K562 (cell line): ENCODE results near the gene TOX2. TPM values are rescaled to one million over a fixed set of nuclear protein-coding genes. Genes with fewer than 3 reads are reported as not detected.
A peak's percentile ranks its signal among the peaks of the same experiment; 100 is the strongest.

ENCODE experiments used
- ATAC-seq: fragments of 200-7000 bp; cut with Tn5 transposase; 3 replicates; pipeline ENCODE4 v1.9.1; 2020; ENCODE audit warnings: moderate library complexity
- BruUV-seq: library from RNA; stranded (reverse); fragments of 400-500 nt; replicated peaks from 2 replicates; lab custom pipeline; 2021; lab: Mats Ljungman, UMichigan
- CTCF ChIA-PET: fragments of 300-600 bp; formaldehyde crosslinking; extraction: SDS; loops from one replicate; lab custom pipeline; 2021; ENCODE audit warnings: low intra/inter-chr PET ratio; lab: Yijun Ruan, JAX
- POLR2A ChIA-PET: fragments of 300-600, 350-650 bp; sonication (Branson Sonifier 250); formaldehyde crosslinking; extraction: SDS; loops from one replicate; lab custom pipeline; 2021; ENCODE audit warnings: antibody characterized with exemption, inconsistent platforms; lab: Yijun Ruan, JAX
- DNase-seq, 4 experiments: peaks; one replicate each; pipeline versions ENCODE4 v3.0.0 to v3.0.0-alpha.2; 2011 to 2018; ENCODE audit warnings: low spot score in 3 of 4, mixed read lengths in 3 of 4; ENCODE audit errors: extremely low read depth in 1 of 4
- FAIRE-seq: peaks from 2 replicates; lab custom pipeline; 2011; peaks lifted over from hg19 to GRCh38; lab: Jason Lieb, UNC
- H2AFZ ChIP-seq: 2 replicates; pipeline ENCODE4 v1.6.0; 2011; ENCODE audit warnings: low read depth, low read length, control low read depth, inconsistent platforms
- H3K27ac ChIP-seq: fragments of 200-600 bp; 3 replicates; pipeline ENCODE4 v1.8.0; 2011; ENCODE audit warnings: low read depth, mild to moderate bottlenecking, control low read depth, inconsistent platforms, low read length, moderate library complexity, mixed read lengths; ENCODE audit errors: extremely low read depth
- H3K27me3 ChIP-seq, 2 experiments: fragments of 300-600 bp in 1 of 2; 2 replicates in 1 of 2; 3 replicates in 1 of 2; pipeline versions ENCODE4 v1.6.0 to v1.8.0; 2011; ENCODE audit warnings: inconsistent platforms in 2 of 2, low read length in 2 of 2, mild to moderate bottlenecking in 1 of 2, mixed read lengths in 1 of 2, moderate library complexity in 1 of 2; ENCODE audit not compliant: control insufficient read depth in 2 of 2, insufficient read depth in 2 of 2
- H3K36me3 ChIP-seq: fragments of 300-600 bp; 3 replicates; pipeline ENCODE4 v1.8.0; 2011; ENCODE audit warnings: mild to moderate bottlenecking, low read length, inconsistent platforms; ENCODE audit not compliant: control insufficient read depth, insufficient read depth
- H3K4me1 ChIP-seq, 2 experiments: fragments of 200-600 bp in 1 of 2; replicated peaks in 1 of 2; 2 replicates in 1 of 2; 3 replicates in 1 of 2; pipeline versions ENCODE4 v1.5.1 to v1.8.0; 2011; ENCODE audit warnings: inconsistent platforms in 2 of 2, low read length in 2 of 2, mild to moderate bottlenecking in 1 of 2, mixed read lengths in 1 of 2, moderate library complexity in 1 of 2; ENCODE audit not compliant: control insufficient read depth in 2 of 2, insufficient read depth in 2 of 2
- H3K4me2 ChIP-seq: 2 replicates; pipeline ENCODE4 v1.6.1; 2011; ENCODE audit warnings: low read length, control low read depth, inconsistent platforms, mixed read lengths; ENCODE audit not compliant: insufficient read depth
- H3K4me3 ChIP-seq: fragments of 200-600 bp; sonication (generic), shearing (Covaris generic); 2 replicates; pipeline ENCODE4 v1.5.1; 2016; ENCODE audit warnings: control low read depth, inconsistent platforms
- H3K79me2 ChIP-seq: fragments of 200-600 bp; 3 replicates; pipeline ENCODE4 v1.8.0; 2011; ENCODE audit warnings: low read length, inconsistent platforms; ENCODE audit not compliant: control insufficient read depth, insufficient read depth
- H3K9ac ChIP-seq, 2 experiments: 2 replicates each; pipeline versions ENCODE4 v1.6.0 to v1.6.1; 2011; ENCODE audit warnings: low read depth in 2 of 2, low read length in 2 of 2, control low read depth in 1 of 2, inconsistent platforms in 1 of 2, mild to moderate bottlenecking in 1 of 2, mixed read lengths in 1 of 2; ENCODE audit not compliant: insufficient read depth in 1 of 2
- H3K9me1 ChIP-seq: one replicate; pipeline ENCODE4 v1.6.0; 2011; ENCODE audit warnings: inconsistent platforms, mild to moderate bottlenecking, low read length, moderate library complexity; ENCODE audit not compliant: control insufficient read depth, insufficient read depth
- H3K9me3 ChIP-seq: replicated peaks from 2 replicates; pipeline ENCODE4 v1.5.1; 2011; ENCODE audit warnings: low read depth, low read length, inconsistent platforms; ENCODE audit not compliant: control insufficient read depth, insufficient read depth
- H4K20me1 ChIP-seq: replicated peaks from 2 replicates; pipeline ENCODE4 v1.6.1; 2011; ENCODE audit warnings: low read length, inconsistent platforms, mixed read lengths; ENCODE audit not compliant: control insufficient read depth, insufficient read depth
- NELFE ChIP-seq: IDR thresholded peaks from 2 replicates; pipeline ENCODE4 v1.6.1; 2011; ENCODE audit warnings: mild to moderate bottlenecking; ENCODE audit not compliant: insufficient read depth, insufficient read length
- SMC3 ChIP-seq: conservative IDR thresholded peaks from 2 replicates; pipeline ENCODE4 v1.6.1; 2011; ENCODE audit warnings: low read depth, low read length, improper control_type of control experiment; ENCODE audit not compliant: insufficient read depth
- TGIF2 ChIP-seq: sonication (generic); formaldehyde crosslinking; IDR thresholded peaks from 2 replicates; pipeline ENCODE4 v1.8.1; 2022; ENCODE audit warnings: mild to moderate bottlenecking, missing genetic modification reagents, moderate library complexity
- VEZF1 ChIP-seq: fragments of 200-800 bp; sonication (Bioruptor generic); IDR thresholded peaks from 2 replicates; pipeline ENCODE4 v1.6.1; 2017; ENCODE audit warnings: missing genetic modification characterization, missing compliant biosample characterization
- ZNF316 ChIP-seq: fragments of 450-650 bp; IDR thresholded peaks from 2 replicates; pipeline ENCODE4 v1.6.1; 2016
- ZNF695 ChIP-seq: fragments of 450-650 bp; formaldehyde crosslinking; IDR thresholded peaks from 2 replicates; pipeline ENCODE4 v1.4.0; 2020; ENCODE audit warnings: mild to moderate bottlenecking, moderate library complexity
- WGBS: fragments of 100-300 bp; shearing (Covaris generic); methylation state at CpG from one replicate; pipeline ENCODE4 v1.1.6; 2016; ENCODE audit warnings: low coverage, mixed read lengths; ENCODE audit not compliant: insufficient coverage; ENCODE audit errors: missing lambda C conversion rate; 5-methylcytosine and 5-hydroxymethylcytosine counted together
- in situ Hi-C: fragments of 300-500 bp; cut with MboI; formaldehyde crosslinking; loops from 4 replicates; pipeline ENCODE4 v1.15.0; 2018; ENCODE audit warnings: inconsistent platforms, mixed read lengths
- intact Hi-C: fragments of 100-400 bp; cut with micrococcal nuclease; formaldehyde crosslinking; loops from 2 replicates; pipeline ENCODE4 v1.14.2; 2022
- polyA plus RNA-seq, 8 experiments: library from polyadenylated mRNA; depleted of rRNA in 4 of 8; stranded (reverse) in 5 of 8; unstranded in 3 of 8; fragments of >200 nt; fragmentation: Nextera tagmentation in 2 of 8; fragmentation: Illumina TruSeq in 1 of 8; extraction: Ambion mirVana in 2 of 8; extraction: Trizol in 1 of 8; gene quantifications; 2 replicates each; pipeline versions ENCODE4 v1.2.1 to v1.2.3, GENCODE V29; 2011 to 2014; ENCODE audit warnings: inconsistent platforms in 1 of 8, missing spikeins in 1 of 8
- total RNA-seq, 7 experiments: library from RNA; depleted of rRNA in 6 of 7; stranded (reverse); fragments of >200 nt in 6 of 7; fragmentation: Illumina TruSeq in 2 of 7; extraction: Trizol in 2 of 7; gene quantifications; 2 replicates each; pipeline versions ENCODE4 v1.2.1 to v1.2.3, GENCODE V29; 2011 to 2021; ENCODE audit warnings: low replicate concordance in 1 of 7
- TF ChIP-seq, protein P1 (sequence below): fragments of 450-650 bp; conservative IDR thresholded peaks from 2 replicates; pipeline ENCODE4 v1.6.1; 2016; ENCODE audit warnings: missing genetic modification characterization, low read depth, mild to moderate bottlenecking, missing compliant biosample characterization, moderate library complexity
- TF ChIP-seq, protein P2 (sequence below): fragments of 200-800 bp; sonication (Bioruptor generic); IDR thresholded peaks from 2 replicates; pipeline ENCODE4 v1.6.1; 2016; ENCODE audit warnings: missing genetic modification characterization, missing compliant biosample characterization
- TF ChIP-seq, protein P3 (sequence below): fragments of 450-650 bp; formaldehyde crosslinking; IDR thresholded peaks from 2 replicates; pipeline ENCODE4 v1.4.0; 2020; ENCODE audit warnings: mild to moderate bottlenecking

The TOX2 gene
- total and polyA plus RNA-seq, 9 of the 15 experiments (the other 6 are each of a cell fraction or from before 2014, with no cell fraction given), result not detected

DNA sequence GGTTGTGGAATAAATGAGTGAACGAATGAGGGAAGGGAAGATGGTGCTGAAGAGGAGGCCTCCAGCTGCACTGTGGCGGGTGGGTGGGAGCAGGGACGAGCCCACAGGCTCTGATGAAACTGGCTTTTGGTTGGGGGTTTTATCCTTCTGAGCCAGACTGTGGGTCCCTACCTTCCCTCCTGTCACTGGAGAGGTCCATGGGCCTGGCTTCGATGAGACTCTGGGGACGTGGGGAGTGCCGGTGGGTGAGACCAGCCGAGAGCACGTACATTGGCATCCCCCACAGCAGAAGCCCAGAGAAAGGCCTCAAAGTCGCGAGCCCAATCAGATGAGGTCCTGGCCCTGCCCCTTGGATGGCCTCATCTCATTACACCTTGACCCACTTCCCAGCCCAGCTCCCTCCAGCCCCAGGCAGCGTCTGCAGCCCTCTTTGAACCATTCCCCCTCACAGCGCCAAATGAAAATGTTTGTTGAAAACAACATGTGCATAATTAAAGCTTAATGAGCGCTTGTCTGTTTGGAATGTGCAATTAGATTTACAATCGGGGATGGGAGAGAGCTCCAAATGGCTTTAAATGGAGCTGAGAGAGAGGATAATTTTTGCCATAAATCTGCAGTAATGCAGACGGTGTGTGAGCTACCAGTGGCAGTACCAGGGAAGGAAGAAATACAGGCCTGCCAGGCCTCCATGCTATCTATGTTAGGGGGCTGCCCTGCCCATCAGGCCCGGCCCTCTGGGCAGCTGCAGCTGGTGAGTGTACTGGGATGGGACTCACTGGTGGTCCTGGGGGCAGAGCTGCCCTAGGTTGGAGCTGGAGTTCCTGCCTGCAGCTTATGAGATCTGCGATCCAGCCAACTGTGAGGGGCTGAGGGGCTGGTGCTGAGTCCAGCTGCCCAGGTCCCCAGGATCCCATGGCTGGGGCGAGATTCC is 47.2 kb downstream of the TOX2 start (continued):
- TF ChIP-seq, protein P1, sequence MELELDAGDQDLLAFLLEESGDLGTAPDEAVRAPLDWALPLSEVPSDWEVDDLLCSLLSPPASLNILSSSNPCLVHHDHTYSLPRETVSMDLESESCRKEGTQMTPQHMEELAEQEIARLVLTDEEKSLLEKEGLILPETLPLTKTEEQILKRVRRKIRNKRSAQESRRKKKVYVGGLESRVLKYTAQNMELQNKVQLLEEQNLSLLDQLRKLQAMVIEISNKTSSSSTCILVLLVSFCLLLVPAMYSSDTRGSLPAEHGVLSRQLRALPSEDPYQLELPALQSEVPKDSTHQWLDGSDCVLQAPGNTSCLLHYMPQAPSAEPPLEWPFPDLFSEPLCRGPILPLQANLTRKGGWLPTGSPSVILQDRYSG (tag), result no peak
- TF ChIP-seq SMC3, result no peak

DNA sequence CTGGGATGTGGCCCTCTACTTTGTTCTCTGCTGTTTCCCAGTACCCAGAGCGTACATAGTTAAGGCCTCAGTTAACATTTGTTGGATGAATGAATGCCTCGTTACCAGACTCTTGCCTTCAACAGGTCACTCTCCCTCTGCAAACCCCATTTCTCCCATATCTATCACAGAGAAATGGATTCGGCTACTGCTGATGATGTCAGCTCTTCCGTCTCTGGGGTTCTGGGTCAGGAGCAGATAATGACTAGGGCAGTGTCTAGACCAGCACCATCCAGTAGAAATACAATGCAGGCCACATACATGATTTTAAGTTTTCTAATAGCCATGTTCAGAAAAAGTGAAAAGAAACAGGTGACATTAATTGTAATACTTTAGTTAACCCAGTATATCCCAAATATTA is 47.9 kb downstream of the TOX2 start:
- in situ Hi-C loops (no loop called here), intact Hi-C loops (no loop called here)
- POLR2A ChIA-PET, result interaction anchor here (0.6 to 1.3 kb wide), 3 partner anchors 10 to 89 kb away, joined by 3 to 4 read pairs (median 3); no protein-coding TSS in a partner anchor
- Histone ChIP-seq H3K9me1 (no peaks in the 10 kb centered on the region), H3K27ac (no peak overlapping the region), H3K79me2 (no peaks in the 10 kb centered on the region), H4K20me1 (no peaks in the 10 kb centered on the region), H3K9ac (peak overlapping the region in 1 of 2 experiments; percentile 20; a peak in 1 of 4 replicates), H3K4me1 (peaks cover 0 to 7% of the 10 kb centered on the region in 2 experiments; a peak in 3 of 5 replicates), H3K9me3 (no peaks in the 10 kb centered on the region), H2AFZ (peak overlapping the region; percentile 47; the same call in 1 of the 2 replicates), H3K27me3 (peaks cover 3 to 47% of the 10 kb centered on the region in 2 experiments; a peak in 2 of 5 replicates), H3K4me3 (no peak overlapping the region), H3K36me3 (no peaks in the 10 kb centered on the region), H3K4me2 (no peak overlapping the region)
- 10% methylated on average over 4 of the region's 4 CpGs for whole genome bisulfite sequencing
- FAIRE-seq (no peak), ATAC-seq (peak; percentile 48; the same call in 1 of the 3 replicates), DNase-seq (no peak)
- BruUV-seq, result no TSS peak
- CTCF ChIA-PET, result no interaction called here
- TF ChIP-seq VEZF1 (CRISPR knock-in tag) (no peak), TGIF2 (CRISPR knock-in tag) (no peak), ZNF316 (no peak), ZNF695 (CRISPR knock-in tag) (no peak), NELFE (no peak)
- TF ChIP-seq, protein P2, sequence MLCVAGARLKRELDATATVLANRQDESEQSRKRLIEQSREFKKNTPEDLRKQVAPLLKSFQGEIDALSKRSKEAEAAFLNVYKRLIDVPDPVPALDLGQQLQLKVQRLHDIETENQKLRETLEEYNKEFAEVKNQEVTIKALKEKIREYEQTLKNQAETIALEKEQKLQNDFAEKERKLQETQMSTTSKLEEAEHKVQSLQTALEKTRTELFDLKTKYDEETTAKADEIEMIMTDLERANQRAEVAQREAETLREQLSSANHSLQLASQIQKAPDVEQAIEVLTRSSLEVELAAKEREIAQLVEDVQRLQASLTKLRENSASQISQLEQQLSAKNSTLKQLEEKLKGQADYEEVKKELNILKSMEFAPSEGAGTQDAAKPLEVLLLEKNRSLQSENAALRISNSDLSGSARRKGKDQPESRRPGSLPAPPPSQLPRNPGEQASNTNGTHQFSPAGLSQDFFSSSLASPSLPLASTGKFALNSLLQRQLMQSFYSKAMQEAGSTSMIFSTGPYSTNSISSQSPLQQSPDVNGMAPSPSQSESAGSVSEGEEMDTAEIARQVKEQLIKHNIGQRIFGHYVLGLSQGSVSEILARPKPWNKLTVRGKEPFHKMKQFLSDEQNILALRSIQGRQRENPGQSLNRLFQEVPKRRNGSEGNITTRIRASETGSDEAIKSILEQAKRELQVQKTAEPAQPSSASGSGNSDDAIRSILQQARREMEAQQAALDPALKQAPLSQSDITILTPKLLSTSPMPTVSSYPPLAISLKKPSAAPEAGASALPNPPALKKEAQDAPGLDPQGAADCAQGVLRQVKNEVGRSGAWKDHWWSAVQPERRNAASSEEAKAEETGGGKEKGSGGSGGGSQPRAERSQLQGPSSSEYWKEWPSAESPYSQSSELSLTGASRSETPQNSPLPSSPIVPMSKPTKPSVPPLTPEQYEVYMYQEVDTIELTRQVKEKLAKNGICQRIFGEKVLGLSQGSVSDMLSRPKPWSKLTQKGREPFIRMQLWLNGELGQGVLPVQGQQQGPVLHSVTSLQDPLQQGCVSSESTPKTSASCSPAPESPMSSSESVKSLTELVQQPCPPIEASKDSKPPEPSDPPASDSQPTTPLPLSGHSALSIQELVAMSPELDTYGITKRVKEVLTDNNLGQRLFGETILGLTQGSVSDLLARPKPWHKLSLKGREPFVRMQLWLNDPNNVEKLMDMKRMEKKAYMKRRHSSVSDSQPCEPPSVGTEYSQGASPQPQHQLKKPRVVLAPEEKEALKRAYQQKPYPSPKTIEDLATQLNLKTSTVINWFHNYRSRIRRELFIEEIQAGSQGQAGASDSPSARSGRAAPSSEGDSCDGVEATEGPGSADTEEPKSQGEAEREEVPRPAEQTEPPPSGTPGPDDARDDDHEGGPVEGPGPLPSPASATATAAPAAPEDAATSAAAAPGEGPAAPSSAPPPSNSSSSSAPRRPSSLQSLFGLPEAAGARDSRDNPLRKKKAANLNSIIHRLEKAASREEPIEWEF (CRISPR knock-in tag), result 0 out of 2 replicates have a peak, but pooled peaks have one; percentile 34
- TF ChIP-seq, protein P3, sequence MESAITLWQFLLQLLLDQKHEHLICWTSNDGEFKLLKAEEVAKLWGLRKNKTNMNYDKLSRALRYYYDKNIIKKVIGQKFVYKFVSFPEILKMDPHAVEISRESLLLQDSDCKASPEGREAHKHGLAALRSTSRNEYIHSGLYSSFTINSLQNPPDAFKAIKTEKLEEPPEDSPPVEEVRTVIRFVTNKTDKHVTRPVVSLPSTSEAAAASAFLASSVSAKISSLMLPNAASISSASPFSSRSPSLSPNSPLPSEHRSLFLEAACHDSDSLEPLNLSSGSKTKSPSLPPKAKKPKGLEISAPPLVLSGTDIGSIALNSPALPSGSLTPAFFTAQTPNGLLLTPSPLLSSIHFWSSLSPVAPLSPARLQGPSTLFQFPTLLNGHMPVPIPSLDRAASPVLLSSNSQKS (CRISPR knock-in tag), result no peak
